Measurements from ENCODE around the gene SUGCT.

DNA sequence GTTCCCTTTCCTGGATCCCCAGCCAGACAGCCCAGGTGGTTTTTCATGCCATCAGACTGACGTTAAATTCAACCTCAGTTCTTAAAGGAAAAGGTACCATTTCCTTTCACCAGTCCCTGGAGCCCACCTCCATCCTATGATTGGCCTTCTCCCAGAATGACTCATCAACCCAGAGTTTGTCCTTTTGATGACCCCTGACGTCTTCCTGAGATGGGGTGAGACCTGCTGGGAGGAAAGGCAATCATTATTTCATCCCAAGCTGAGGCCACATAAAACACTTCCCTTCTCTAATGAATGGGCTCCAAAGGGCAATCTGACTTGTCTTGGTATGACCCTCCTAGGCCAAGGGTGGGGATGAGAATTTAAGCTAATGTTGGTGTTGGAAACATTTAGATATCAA is 750.7 kb downstream of the SUGCT start:
- no peak for TF ChIP-seq POLR2AphosphoS5 (IDR thresholded peaks at IDR 0.05; ENCODE audit: borderline replicate concordance, low read depth, low read length)
- no peak for TF ChIP-seq EZH2 (IDR thresholded peaks at IDR 0.05)

Data from SK-N-MC (cell line).